AG20443 (cell line): ENCODE data around the gene DTNBP1.
"Not testable (repeated sequence)": the region's sequence is repeated elsewhere in the genome, so short reads cannot be mapped to it uniquely, and the experiment has no call there.

ENCODE experiments used
- DNase-seq: peaks from one replicate; pipeline ENCODE4 v3.0.0; 2012; ENCODE audit warnings: low spot score, mixed read lengths

Gene DTNBP1

DNA sequence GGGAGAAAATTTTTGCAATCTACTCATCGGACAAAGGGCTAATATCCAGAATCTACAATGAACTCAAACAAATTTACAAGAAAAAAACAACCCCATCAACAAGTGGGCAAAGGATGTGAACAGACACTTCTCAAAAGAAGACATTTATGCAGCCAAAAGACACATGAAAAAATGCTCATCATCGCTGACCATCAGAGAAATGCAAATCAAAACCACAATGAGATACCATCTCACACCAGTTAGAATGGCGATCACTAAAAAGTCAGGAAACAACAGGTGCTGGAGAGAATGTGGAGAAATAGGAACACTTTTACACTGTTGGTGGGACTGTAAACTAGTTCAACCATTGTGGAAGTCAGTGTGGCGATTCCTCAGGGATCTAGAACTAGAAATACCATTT, 4.1 kb upstream of the DTNBP1 start:
- DNase-seq: not testable (repeated sequence)

GRCh38 chr6:15665237-15665636, 2.4 kb upstream of the DTNBP1 start:
- DNase-seq: no peak

GRCh38 chr6:15663130-15663871, 473 bp upstream of the DTNBP1 start:
- no peak for DNase-seq

GRCh38 chr6:15661853-15662325, 939 bp downstream of the DTNBP1 start:
- no peak for DNase-seq

- DNase-seq: peak; percentile 21
Measured at GRCh38 chr6:15659181-15659580, 3.6 kb downstream of the DTNBP1 start.

DNA sequence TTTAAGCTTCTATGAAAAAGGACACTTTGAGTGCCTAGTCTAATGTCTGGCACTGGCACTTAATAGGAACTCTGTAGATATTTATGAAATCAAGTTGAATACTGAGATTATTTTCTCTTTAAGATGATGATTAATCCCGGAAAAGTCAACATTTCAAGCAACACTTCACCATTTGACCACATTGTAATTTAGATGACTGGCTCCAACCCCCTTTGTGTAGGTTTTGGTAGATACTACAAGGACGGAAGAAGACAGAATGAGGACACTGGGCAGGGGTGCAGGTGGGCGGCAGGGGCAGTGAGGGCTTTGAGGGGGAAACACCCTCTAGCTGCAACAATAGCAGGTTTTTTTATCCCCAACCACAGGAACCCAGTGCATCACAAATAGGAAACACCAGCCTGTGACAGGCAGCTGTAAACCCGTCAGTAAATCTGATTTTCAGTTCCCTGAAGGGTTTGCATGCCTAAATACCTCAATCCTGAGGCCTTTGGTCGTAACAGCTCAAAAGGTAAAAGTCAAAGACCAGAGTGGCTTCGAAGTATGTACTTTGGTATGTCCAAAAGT, 4.6 kb downstream of the DTNBP1 start:
- DNase-seq: no peak

DNA sequence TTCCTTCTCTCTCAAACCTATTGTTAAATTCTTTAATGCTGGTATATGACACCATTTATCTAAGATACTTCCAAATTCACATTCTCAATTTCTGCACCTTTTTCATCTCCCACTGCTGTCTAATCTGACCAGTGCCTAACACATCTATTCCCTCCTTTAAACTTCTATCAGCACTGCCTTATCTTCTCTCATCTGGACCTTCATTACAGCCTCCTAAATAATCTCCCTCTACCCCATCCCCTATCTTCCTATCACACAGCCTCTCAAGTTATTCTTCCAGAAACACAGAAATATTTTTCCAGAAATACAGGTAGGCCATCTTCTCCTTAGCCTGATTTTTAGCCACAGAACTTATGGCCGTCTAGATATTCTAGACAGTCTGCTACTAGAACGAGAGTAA, 5.5 kb downstream of the DTNBP1 start:
- no peak for DNase-seq

DNA sequence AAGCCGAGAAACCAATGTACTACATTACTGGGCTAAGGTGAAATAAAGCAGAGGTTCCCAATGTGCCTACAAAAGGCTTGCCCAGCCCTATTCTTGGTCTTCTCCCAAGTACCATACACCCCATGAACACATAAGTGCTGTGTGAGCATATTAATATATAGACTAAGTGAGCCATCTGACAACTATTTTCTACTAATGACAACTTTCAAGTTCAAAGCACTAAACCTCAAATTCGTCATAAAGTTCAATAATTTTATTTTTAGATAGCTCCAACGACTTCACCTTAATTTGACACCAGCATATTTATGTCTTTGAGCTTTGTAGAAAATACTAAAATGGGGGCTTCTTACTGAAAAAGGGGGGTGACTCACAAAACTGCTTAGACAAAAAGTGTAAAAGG, 6.7 kb downstream of the DTNBP1 start:
- DNase-seq: no peak

GRCh38 chr6:15654250-15654649, 8.6 kb downstream of the DTNBP1 start:
- DNase-seq: no peak

DNA sequence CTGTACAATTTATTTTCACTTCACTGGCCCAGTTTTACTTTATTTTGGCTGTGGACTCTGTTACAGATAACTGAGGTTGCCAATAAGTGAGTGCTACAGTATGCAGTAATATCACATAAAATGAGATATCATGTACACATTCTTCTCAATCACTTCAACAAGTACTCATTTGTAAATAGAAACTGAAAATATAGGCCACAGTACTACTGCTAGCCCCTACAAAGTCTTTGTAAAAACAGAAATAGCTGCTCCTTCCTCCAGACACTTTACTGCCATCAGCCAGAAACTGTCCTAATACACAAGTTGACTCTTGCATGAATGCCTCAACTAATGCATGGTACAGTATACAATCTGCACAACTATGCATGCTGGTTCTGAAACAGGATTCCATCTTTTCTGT, 9.2 kb downstream of the DTNBP1 start:
- DNase-seq: no peak

DNA sequence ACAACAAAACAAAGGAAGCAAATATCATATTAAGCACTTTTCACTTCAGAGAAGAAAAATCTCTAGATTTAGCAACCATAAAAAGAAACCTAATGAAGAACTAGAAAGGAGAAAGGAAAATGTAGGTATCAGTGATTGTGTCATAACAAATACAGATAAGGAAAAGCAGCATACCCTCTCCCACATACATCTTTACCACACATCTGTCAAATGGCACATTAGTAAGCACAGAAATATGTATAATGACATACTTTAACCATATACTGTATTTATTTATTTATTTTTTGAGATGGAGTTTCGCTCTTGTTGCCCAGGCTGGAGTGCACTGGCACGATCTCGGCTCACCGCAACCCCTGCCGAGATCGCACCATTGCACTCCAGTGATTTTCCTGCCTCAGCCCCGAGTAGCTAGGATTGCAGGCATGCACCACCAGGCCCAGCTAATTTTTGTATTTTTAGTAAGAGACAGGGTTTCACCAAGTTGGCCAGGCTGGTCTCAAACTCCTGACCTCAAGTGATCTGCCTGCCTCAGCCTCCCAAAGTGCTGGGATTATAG, 12.7 kb downstream of the DTNBP1 start:
- DNase-seq: not testable (repeated sequence)

GRCh38 chr6:15644904-15645303, 17.9 kb downstream of the DTNBP1 start:
- DNase-seq: no peak

DNA sequence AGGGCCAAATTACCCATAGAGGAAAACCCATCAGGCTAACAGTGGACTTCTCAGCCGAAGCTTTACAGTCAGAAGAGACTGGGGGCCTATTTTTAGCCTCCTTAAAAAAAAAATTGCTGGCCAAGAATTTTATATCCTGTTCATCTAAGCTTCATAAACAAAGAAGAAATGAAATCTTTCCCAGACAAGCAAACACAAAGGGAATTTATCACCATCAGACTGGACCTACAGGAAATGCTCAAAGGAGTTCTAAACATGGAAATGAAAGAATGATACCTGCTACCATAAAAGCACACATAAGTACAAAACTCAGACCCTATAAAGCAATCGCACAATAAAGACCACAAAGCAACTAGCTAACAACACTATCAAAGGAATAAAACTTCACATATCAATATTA, 19.3 kb downstream of the DTNBP1 start:
- DNase-seq: no peak

DNA sequence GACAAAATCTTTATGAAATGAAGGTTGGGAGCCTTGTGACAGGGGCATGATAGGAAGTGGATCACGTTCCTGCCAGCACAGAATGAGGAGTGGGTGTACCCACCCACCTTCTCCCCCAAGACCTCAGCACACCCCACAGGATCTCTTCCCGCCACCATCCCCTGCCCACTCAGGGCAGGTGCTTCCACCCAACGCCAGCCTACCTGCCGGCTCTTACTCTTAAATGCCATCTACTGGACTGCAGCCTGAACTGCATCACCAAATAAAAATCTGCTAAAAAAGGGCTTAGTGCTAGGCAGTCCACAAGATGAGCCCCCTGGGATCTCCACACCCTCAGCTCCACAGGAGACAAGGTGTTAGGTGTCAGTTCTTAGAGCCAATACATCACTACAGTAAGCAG, 20.6 kb downstream of the DTNBP1 start:
- no peak for DNase-seq

DNA sequence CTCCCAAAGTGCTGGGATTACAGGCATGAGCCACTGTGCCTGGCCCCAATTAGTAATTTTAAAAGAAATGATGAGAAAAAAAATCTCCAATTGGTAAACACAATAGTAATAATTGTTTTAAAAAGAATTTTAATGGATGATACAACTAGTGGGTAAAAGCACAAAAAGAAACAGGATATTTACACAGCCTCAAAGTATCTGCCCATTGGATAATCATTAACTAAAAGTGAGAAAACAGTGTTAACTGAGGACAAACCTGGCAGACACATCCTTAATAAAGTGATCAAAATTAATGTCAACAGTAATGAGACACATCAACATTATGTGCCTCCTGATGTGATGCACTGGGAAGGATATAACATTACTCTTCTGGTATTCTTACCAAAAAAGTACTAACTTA, 24.5 kb downstream of the DTNBP1 start:
- DNase-seq: no peak

DNA sequence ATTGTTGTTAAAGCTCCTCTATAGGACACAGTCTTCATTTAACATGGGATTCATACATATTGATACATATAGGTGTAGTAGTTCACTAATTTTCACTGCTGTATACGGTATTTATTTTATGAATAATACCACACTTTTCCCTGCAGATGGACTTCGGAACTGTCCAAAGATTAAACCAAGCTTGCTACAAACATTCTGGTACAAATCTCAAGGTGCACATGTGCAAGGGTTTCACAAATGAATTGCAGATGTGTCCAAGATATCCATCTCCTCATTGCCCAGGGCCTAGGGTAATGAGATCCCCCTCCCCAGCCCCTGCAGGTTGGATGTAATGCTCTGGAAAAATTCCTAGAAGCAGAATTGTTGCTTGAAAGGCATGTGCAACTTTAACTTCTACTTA, 31.4 kb downstream of the DTNBP1 start:
- no peak for DNase-seq

DNA sequence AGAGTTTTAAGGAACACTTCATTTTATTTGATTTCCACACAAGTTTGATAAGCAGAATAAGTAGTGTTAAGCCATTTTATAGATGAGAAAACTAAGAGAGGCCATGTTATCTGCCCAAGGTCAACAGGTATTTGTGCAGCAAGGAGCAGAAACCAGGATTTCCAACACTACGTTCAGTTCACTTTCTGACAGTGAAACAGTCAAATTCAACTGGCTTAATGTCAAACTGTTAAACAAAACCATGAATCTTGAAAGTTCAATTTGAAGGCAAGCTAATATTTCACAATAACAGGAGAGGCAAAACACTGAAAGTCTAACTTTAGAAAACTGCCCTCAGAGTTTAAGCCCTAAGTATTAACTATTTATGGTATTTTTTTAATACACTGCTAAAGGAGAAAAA, 32.6 kb downstream of the DTNBP1 start:
- no peak for DNase-seq

DNA sequence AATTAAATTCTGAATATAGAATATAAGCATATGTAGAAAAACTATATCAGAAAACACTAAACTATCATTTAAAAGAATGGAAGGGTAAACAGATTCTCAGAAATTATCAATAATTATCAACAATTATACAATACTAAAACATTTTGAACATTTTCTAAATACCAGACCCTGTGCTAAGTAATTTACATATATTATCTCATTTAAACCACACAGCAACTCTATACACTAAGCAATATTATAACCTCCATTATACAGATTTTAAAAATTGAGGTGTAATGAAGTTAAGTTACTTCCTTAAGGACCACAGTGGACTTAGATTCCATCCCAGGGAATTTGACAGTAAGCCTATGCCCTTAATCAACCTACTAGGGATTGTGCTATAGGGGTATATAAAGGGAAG, 33.3 kb downstream of the DTNBP1 start:
- no peak for DNase-seq

DNA sequence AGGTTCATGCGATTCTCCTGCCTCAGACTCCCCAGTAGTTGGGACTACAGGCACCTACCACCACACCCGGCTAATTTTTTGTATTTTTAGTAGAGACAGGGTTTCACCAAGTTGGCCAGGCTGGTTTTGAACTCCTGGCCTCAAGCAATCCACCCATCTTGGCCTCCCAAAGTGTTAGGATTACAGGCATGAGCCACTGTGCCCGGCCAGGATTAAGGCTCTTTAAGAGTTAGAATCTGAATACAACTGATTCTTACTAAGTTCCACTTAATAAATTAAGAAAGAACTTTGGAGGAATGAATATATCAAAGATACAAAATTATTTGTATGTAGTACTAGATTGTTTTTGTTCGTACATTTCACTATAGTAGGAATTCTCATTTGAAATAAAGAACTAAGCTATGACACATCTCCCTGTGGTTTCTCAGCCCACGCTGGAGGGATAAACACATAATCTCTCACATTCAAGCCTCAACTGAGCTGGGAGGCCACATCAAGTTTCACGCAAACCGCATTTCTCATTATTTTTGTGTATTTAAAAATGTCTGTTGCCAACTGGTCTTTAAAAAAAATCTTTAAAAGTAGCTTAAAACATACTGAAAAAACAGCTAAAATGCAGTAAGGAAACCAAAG, 34.2 kb downstream of the DTNBP1 start:
- DNase-seq: peak; percentile 82

DNA sequence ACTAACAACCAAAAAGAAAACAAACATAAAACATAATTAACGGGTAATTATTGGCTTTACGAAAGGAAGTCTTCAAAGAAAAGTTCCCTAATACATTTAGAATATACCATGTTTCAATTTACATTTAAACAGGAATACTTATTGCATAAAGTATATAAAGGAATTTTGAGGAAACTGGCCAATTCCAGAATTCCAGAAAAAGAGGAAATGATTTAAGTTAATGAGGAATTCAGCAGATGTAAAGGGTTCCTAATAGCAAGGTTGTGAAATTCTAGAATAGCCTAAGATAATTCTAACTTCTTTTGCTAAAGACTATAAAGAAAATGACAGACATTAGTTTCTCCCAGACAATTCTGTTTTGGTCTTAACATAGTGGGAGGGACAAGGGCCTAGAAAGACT, 35.0 kb downstream of the DTNBP1 start:
- no peak for DNase-seq

DNA sequence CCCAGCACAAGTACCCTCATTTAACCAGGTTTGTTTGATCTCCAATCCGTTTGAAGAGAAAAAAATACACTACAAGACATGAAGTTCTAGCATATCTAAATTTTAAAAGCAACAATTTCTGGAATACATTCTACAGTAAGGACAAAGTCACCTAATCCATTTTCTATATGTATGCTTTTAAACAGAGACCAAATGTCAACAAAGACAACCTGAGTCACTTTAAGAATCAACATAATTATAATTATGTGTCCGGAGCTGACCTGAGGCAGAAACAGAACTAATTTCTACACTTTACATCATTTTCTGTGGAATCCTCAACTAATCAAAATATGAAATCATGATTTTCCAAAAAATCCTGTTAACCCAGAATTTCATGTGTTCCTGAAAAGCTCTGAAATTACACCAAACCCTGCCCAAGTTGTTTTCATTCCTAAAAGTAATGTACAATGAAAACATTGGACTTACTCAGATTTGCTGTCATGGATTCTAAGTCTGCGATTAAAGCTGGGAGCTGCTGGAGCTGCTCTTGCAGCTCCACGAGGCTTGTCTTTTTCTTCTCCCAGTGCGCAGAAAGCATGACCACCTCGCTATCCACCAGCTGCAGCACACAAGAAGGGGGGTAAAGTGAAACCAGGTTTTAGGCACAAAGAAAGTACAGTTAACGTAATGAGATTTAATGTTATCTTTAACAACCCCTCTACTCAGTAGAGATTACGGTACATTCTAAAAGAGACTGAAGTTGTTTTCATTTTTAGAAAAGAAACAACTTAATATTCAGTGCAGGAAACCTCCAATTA, 35.8 kb downstream of the DTNBP1 start:
- DNase-seq: no peak

GRCh38 chr6:15626160-15626559, 36.7 kb downstream of the DTNBP1 start:
- no peak for DNase-seq
